Right atrium auricular region (tissue), 2 donors: ENCODE measurements around the gene TXNRD2. TPM values are rescaled to one million over a fixed set of nuclear protein-coding genes. Genes with fewer than 3 reads are reported as not detected.

Experiments used
- DNase-seq: peaks from one replicate; pipeline ENCODE4 v3.0.0-alpha.2; 2019; ENCODE audit warnings: low spot score
- H3K27ac ChIP-seq, 2 donors: fragments of 200-600 bp; sonication (generic); 1 replicate in 1 of 2; 2 replicates in 1 of 2; pipeline ENCODE4 v1.5.1; 2016 to 2019
- H3K27me3 ChIP-seq, 2 donors: fragments of 200-600 bp; sonication (generic); one replicate each; pipeline versions ENCODE4 v1.5.1 to v1.6.0; 2017 to 2019
- H3K36me3 ChIP-seq: fragments of 200-600 bp; sonication (generic); one replicate; pipeline ENCODE4 v1.5.1; 2016
- H3K4me1 ChIP-seq, 2 donors: fragments of 200-600 bp; sonication (generic); one replicate each; pipeline versions ENCODE4 v1.5.1 to v1.6.0; 2017 to 2019
- H3K4me3 ChIP-seq, 2 donors: fragments of 200-600 bp; sonication (generic); 1 replicate in 1 of 2; 2 replicates in 1 of 2; pipeline ENCODE4 v1.5.1; 2017 to 2019; ENCODE audit warnings: mild to moderate bottlenecking in 1 of 2, moderate library complexity in 1 of 2
- H3K9me3 ChIP-seq, 2 donors: fragments of 200-600 bp; sonication (generic); one replicate each; pipeline ENCODE4 v1.5.1; 2019
- total RNA-seq, 2 donors: library from RNA; depleted of rRNA; stranded (reverse); fragments of >200 nt; gene quantifications; one replicate each; pipeline ENCODE4 v1.1.0, GENCODE V29; 2016
- TF ChIP-seq, protein P1 (sequence below), 2 donors: fragments of 200-600 bp; sonication (generic); IDR thresholded peaks; one replicate each; pipeline ENCODE4 v1.5.1; 2019; ENCODE audit warnings: antibody characterized with exemption in 2 of 2

Gene TXNRD2
- total RNA-seq, 2 donors from 2014 or later, result 16.2 to 18.4 TPM

DNA sequence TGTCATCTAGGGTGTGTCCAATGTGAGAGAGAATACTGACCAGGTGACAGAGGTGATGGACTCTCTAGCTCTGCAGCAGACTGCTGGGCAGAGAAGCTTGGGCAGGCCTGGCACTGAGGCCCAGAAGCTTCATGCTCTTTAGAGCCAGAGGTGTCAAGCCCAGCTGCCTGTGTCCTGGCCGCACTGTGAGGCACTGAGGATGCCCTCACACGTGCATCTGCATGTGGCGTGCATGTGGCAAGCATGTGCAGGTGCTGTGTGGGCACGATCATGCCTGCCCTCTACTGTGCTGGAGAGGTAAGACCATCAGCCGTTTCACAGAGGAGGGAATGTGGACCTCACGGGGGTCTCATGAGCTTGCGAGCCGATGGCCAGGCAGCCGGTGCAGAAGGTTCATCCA, 15.8 kb upstream of the TXNRD2 start:
- no peaks in the 10 kb centered on the region for H3K27me3 ChIP-seq
- H3K9me3 ChIP-seq, result no peaks in the 10 kb centered on the region
- no peaks in the 10 kb centered on the region for H3K36me3 ChIP-seq
- TF ChIP-seq, protein P1, sequence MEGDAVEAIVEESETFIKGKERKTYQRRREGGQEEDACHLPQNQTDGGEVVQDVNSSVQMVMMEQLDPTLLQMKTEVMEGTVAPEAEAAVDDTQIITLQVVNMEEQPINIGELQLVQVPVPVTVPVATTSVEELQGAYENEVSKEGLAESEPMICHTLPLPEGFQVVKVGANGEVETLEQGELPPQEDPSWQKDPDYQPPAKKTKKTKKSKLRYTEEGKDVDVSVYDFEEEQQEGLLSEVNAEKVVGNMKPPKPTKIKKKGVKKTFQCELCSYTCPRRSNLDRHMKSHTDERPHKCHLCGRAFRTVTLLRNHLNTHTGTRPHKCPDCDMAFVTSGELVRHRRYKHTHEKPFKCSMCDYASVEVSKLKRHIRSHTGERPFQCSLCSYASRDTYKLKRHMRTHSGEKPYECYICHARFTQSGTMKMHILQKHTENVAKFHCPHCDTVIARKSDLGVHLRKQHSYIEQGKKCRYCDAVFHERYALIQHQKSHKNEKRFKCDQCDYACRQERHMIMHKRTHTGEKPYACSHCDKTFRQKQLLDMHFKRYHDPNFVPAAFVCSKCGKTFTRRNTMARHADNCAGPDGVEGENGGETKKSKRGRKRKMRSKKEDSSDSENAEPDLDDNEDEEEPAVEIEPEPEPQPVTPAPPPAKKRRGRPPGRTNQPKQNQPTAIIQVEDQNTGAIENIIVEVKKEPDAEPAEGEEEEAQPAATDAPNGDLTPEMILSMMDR (IDR thresholded peaks at IDR 0.05), result no peak
- H3K27ac ChIP-seq, result no peak overlapping the region
- peaks cover 0 to 59% of the 10 kb centered on the region in 2 donors for H3K4me1 ChIP-seq
- H3K4me3 ChIP-seq, result no peak overlapping the region
- DNase-seq, result no peak

DNA sequence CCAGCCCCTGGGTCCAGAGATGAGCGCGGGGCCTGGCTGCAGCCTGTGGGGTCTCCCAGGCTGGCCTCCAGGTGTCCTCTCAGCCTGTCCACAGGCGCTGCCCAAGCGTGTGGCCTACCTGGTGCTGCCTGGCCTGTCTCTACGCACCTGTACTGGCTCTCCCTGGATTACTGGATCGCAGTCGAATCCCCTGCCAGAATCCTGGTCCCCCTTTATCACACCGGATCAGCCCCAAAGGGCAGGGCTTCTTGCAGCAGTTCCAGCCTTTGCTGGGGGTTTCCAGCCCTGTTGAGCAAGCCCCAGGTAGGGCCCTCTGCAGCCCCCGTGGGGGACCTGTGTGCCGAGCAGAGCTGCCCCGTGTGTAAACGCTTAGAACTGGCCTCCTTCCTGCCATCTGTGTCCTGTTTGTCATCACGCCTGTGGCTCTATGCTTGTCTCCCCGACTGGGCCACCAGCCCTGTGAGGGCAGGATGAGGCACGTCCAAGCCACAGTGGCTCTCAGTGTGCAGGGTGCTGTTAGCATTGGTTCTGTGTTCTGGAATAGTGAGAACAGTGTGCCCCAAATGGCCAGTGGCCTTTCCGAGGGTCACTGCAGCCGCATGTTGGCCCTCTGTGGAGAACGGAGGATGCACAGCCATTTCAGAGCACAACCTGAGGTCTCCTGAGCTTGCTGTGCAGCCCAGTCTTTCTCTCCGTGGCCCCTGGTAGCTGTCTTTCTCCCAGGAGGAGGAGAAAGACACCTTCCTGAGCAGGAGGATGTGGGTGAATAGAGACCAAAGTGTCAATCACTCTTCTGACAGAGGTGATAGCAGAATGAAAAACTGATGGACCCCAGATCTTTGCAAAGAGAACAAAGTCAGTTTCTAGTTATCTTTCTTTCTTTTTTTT, 13.9 kb upstream of the TXNRD2 start:
- H3K4me3 ChIP-seq, result no peak overlapping the region
- H3K27ac ChIP-seq, result peak overlapping the region in 1 of 2 donors; percentile 80
- TF ChIP-seq, protein P1 (IDR thresholded peaks at IDR 0.05), result no peak
- H3K27me3 ChIP-seq, result no peaks in the 10 kb centered on the region
- no peaks in the 10 kb centered on the region for H3K36me3 ChIP-seq
- DNase-seq, result no peak
- H3K9me3 ChIP-seq, result no peaks in the 10 kb centered on the region
- peaks cover 0 to 61% of the 10 kb centered on the region in 2 donors for H3K4me1 ChIP-seq

DNA sequence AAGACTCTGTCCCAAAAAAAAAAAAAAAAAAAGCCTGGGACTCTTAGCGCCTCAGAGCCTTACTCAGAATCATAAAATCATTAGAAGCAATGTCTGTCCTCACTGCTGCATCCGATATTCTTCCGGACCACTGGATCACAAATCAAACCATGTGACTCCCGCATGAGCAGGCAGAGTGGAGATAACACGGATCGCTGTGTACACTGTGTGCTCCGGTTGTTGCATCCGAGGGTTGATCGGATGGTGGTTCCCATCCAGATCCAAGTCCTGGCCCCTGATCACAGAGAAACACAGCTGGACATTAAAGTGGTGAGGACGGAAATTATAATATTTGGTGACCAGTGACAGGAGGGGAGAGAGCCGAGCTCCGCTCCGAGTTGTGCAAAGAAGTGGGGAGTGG, 9.7 kb upstream of the TXNRD2 start:
- peak overlapping the region; percentile 24 to 80 for H3K27ac ChIP-seq
- H3K27me3 ChIP-seq, result no peaks in the 10 kb centered on the region
- H3K36me3 ChIP-seq, result peaks cover 5% of the 10 kb centered on the region
- TF ChIP-seq, protein P1 (IDR thresholded peaks at IDR 0.05), result no peak
- H3K9me3 ChIP-seq, result no peaks in the 10 kb centered on the region
- DNase-seq, result no peak
- H3K4me3 ChIP-seq, result no peak overlapping the region
- peaks cover 0 to 55% of the 10 kb centered on the region in 2 donors for H3K4me1 ChIP-seq

DNA sequence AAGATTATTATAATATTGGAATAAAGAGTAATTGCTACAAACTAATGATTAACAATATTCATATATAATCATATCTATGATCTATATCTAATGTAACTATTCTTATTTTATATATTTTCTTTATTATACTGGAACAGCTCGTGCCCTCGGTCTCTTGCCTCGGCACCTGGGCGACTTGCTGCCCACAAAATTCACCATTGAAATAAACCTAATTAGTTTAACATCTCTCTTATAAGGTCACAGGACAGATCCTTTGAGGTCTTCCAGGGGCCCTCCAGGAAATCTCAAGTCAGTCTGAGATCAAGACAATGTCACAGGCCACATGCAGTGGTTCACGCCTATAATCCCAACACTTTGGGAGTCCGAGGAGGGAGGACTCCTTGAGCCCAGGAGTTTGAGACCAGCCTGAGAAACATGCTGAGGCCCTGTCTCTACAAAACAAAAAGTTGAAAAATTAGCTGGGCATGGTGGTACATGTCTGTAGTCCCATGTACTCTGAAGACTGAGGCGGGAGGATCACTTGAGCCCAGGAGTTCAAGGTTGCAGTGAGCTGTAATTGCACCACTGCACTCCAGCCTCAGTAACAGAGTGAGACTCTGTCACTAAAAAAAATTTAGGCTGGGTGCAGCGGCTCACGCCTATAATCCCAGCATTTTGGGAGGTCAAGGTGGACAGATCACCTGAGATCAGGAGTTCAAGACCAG, 6.6 kb upstream of the TXNRD2 start:
- Histone ChIP-seq H3K4me1 (peaks cover 0 to 53% of the 10 kb centered on the region in 2 donors), H3K36me3 (peaks cover 5% of the 10 kb centered on the region), H3K27ac (peak overlapping the region; percentile 51 to 77), H3K4me3 (no peak overlapping the region), H3K9me3 (no peaks in the 10 kb centered on the region), H3K27me3 (no peaks in the 10 kb centered on the region)
- TF ChIP-seq, protein P1 (IDR thresholded peaks at IDR 0.05), result peak in 1 of 2 donors; percentile 12
- DNase-seq, result no peak

DNA sequence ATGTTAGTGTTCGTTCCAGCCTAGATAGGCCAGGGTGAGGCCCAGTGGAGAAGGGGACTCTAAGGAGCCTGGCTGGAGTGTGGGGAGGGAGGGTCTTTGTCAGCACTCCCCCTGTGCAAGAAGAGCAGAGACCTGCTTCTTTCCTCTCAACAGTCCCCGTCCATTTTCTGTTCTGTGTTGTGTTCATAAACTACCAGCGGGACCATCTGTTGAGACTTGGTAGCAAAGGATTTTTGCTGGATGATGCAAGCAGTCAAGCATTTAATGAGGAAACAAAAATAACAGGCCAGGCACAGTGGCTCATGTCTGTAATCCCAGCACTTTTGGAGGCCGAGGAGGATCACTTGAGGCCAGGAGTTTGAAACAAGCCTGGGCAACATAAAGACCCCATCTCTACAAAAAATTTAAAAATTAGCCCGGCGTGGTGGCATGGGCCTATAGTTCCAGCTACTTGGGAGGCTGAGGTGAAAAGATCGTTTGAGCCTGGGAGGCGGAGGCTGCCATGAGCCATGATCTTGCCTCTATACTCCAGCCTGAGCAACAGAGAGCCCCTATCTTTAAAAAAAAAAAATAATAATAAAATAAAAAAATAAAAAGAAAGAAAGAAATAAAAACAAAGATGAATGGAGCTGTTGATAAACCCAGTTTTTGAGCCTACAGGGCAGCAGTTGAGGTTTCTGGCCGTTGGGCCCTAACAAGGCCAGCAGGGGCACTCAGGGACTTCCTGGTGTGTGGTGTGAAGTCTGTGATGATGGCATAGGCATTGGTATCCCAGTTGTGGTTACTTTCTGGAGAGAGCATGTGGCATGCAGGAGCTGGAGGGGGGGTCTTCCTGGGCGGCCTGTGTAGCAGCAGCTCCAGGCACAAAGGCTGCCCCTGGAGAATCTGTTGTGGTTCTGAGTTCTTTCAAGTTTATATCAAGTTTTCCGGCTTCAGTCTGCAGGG, 1.7 kb upstream of the TXNRD2 start:
- TF ChIP-seq, protein P1 (IDR thresholded peaks at IDR 0.05), result no peak
- peaks cover 0 to 47% of the 10 kb centered on the region in 2 donors for H3K4me1 ChIP-seq
- H3K27me3 ChIP-seq, result no peaks in the 10 kb centered on the region
- H3K4me3 ChIP-seq, result peak overlapping the region in 1 of 2 donors; percentile 94
- peaks cover 3% of the 10 kb centered on the region for H3K36me3 ChIP-seq
- no peaks in the 10 kb centered on the region for H3K9me3 ChIP-seq
- no peak for DNase-seq
- peak overlapping the region; percentile 97 for H3K27ac ChIP-seq
